Nephron (organoid): ENCODE measurements around the gene AFF2.

Experiments used
- H3K27ac Mint-ChIP-seq, 3 experiments: 2 replicates each; pipeline ENCODE4 v1.8.0; 2020; ENCODE audit warnings: mixed read lengths in 3 of 3, mild to moderate bottlenecking in 2 of 3, moderate library complexity in 1 of 3
- H3K27me3 Mint-ChIP-seq: 2 replicates; pipeline ENCODE4 v1.8.0; 2021; ENCODE audit warnings: low read depth, mild to moderate bottlenecking, moderate library complexity, mixed read lengths
- H3K36me3 Mint-ChIP-seq: 2 replicates; pipeline ENCODE4 v1.8.0; 2020; ENCODE audit warnings: low read depth, mixed read lengths
- H3K4me1 Mint-ChIP-seq: 2 replicates; pipeline ENCODE4 v1.8.0; 2020; ENCODE audit warnings: mixed read lengths
- H3K4me3 Mint-ChIP-seq, 3 experiments: 2 replicates each; pipeline ENCODE4 v1.8.0; 2020; ENCODE audit warnings: mild to moderate bottlenecking in 3 of 3, mixed read lengths in 3 of 3, moderate library complexity in 2 of 3
- H3K9me3 Mint-ChIP-seq: 2 replicates; pipeline ENCODE4 v1.8.0; 2020; ENCODE audit warnings: mixed read lengths
- CTCF ChIP-seq, 3 experiments: fragments of 200-600 bp; sonication (generic); IDR thresholded peaks; one replicate each; pipeline ENCODE4 v1.5.0; 2021; ENCODE audit warnings: antibody characterized with exemption in 3 of 3; ENCODE audit not compliant: unreplicated experiment in 3 of 3

AFF2 gene

GRCh38 chrX:148643460-148643859 lies 143.0 kb downstream of the AFF2 start:
- no peak for TF ChIP-seq CTCF (IDR thresholded peaks at IDR 0.05; ENCODE audit: unreplicated experiment in 3 of 3)
- H3K9me3 Mint-ChIP-seq = no peaks in the 10 kb centered on the region
- no peaks in the 10 kb centered on the region for H3K4me1 Mint-ChIP-seq
- H3K27ac Mint-ChIP-seq = no peak overlapping the region
- no peak overlapping the region for H3K4me3 Mint-ChIP-seq
- H3K36me3 Mint-ChIP-seq = no peaks in the 10 kb centered on the region
- H3K27me3 Mint-ChIP-seq = no peaks in the 10 kb centered on the region

GRCh38 chrX:148647651-148648050 lies 147.2 kb downstream of the AFF2 start:
- no peaks in the 10 kb centered on the region for H3K27me3 Mint-ChIP-seq
- peaks cover 3% of the 10 kb centered on the region for H3K36me3 Mint-ChIP-seq
- H3K4me1 Mint-ChIP-seq = no peaks in the 10 kb centered on the region
- peaks cover 2% of the 10 kb centered on the region for H3K9me3 Mint-ChIP-seq
- no peak for TF ChIP-seq CTCF (IDR thresholded peaks at IDR 0.05; ENCODE audit: unreplicated experiment in 3 of 3)
- H3K4me3 Mint-ChIP-seq = no peak overlapping the region
- no peak overlapping the region for H3K27ac Mint-ChIP-seq

GRCh38 chrX:148649145-148649795 lies 148.9 kb downstream of the AFF2 start:
- Mint-ChIP-seq H3K9me3 (peaks cover 4% of the 10 kb centered on the region), H3K4me1 (no peaks in the 10 kb centered on the region), H3K4me3 (no peak overlapping the region), H3K27me3 (no peaks in the 10 kb centered on the region), H3K36me3 (peaks cover 15% of the 10 kb centered on the region), H3K27ac (no peak overlapping the region)
- no peak for TF ChIP-seq CTCF (IDR thresholded peaks at IDR 0.05; ENCODE audit: unreplicated experiment in 3 of 3)

GRCh38 chrX:148658115-148658730 lies 157.8 kb downstream of the AFF2 start:
- Mint-ChIP-seq H3K36me3 (peaks cover 19% of the 10 kb centered on the region), H3K27ac (no peak overlapping the region), H3K9me3 (peaks cover 8% of the 10 kb centered on the region), H3K4me3 (no peak overlapping the region), H3K27me3 (no peaks in the 10 kb centered on the region), H3K4me1 (no peaks in the 10 kb centered on the region)
- no peak for TF ChIP-seq CTCF (IDR thresholded peaks at IDR 0.05; ENCODE audit: unreplicated experiment in 3 of 3)

GRCh38 chrX:148659481-148659880 lies 159.1 kb downstream of the AFF2 start:
- H3K27me3 Mint-ChIP-seq = no peaks in the 10 kb centered on the region
- no peak for TF ChIP-seq CTCF (IDR thresholded peaks at IDR 0.05; ENCODE audit: unreplicated experiment in 3 of 3)
- H3K36me3 Mint-ChIP-seq = peaks cover 15% of the 10 kb centered on the region
- H3K9me3 Mint-ChIP-seq = peaks cover 4% of the 10 kb centered on the region
- H3K4me1 Mint-ChIP-seq = no peaks in the 10 kb centered on the region
- H3K4me3 Mint-ChIP-seq = no peak overlapping the region
- H3K27ac Mint-ChIP-seq = no peak overlapping the region

GRCh38 chrX:148661035-148661434 lies 160.6 kb downstream of the AFF2 start:
- Mint-ChIP-seq H3K36me3 (peaks cover 28% of the 10 kb centered on the region), H3K9me3 (peaks cover 11% of the 10 kb centered on the region), H3K4me3 (no peak overlapping the region), H3K27ac (no peak overlapping the region), H3K27me3 (no peaks in the 10 kb centered on the region), H3K4me1 (no peaks in the 10 kb centered on the region)
- TF ChIP-seq CTCF (IDR thresholded peaks at IDR 0.05; ENCODE audit: unreplicated experiment in 3 of 3) = no peak
